A673 (cell line): Measurements from ENCODE around the gene CDC42BPA.

Experiments used
- CTCF ChIP-seq: fragments of 300-800, 200-600 bp; sonication (generic); conservative IDR thresholded peaks from 2 replicates; pipeline ENCODE4 v1.5.1; 2017; ENCODE audit warnings: low read depth, mild to moderate bottlenecking, antibody characterized with exemption, low read length, moderate library complexity, mixed read lengths
- EZH2 ChIP-seq: fragments of 200-600 bp; sonication (generic); IDR thresholded peaks from 2 replicates; pipeline ENCODE4 v1.6.1; 2017; ENCODE audit warnings: borderline replicate concordance, low read depth, mild to moderate bottlenecking, mixed read lengths, antibody characterized with exemption, low read length; ENCODE audit not compliant: poor library complexity, severe bottlenecking

- TF ChIP-seq EZH2 (no peak), CTCF (no peak)
These were observed 274.5 kb downstream of the CDC42BPA start for GRCh38 chr1:227043755-227044154.
